HG03159 (cell line): ENCODE measurements around the gene DAB1.
A peak's percentile ranks its signal among the peaks of the same experiment; 100 is the strongest.

Experiments used
- ATAC-seq: cut with Tn5 transposase; IDR thresholded peaks from one replicate; pipeline ENCODE4 v1.9.1; 2021; ENCODE audit warnings: mild to moderate bottlenecking, moderate library complexity; ENCODE audit not compliant: unreplicated experiment

DAB1 gene

GRCh38 chr1:57321776-57322175, 102.1 kb downstream of the DAB1 start:
- no peak for ATAC-seq

- no peak for ATAC-seq
Measured at GRCh38 chr1:57319791-57320190, 104.1 kb downstream of the DAB1 start.

DNA sequence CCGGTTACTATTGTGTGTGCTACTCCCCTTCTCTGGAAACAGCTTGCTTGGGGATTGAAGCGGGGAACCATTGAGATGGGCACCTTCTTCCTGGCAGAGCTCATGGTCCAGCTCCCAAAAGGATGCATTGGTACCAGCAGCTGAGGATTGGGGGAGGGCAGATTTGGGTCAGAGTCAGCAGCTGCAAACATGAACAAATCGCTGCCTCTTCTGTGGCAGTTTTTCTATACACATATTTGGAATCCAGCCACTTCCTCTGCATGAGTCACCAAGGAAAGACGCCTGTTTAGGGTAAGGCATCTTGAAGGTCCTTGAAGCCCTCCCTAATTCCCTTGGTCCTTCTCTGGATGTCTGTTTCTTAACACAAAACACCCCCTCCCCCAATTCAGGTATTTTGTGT, 104.7 kb downstream of the DAB1 start:
- no peak for ATAC-seq

DNA sequence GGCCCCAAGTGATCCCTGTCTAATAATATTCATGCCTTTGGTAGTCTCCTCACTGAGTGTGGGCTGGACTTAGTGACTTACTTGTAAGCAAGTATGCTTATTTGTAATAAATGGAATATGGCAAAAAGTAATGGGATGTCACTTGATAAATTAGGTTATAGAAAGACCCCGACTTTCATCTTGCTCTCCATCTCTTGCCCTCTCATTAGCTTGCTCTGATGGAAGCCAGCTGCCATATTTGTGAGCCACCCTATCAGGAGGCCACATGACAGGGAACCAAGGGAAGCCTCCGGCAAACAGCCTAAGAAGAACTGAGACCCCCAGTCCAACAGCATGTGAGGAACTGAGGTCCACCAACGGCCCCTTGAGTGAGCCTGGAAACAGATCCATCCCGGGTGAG, 107.0 kb downstream of the DAB1 start:
- no peak for ATAC-seq

GRCh38 chr1:57316291-57316690, 107.6 kb downstream of the DAB1 start:
- no peak for ATAC-seq

- ATAC-seq, result no peak
Measured at GRCh38 chr1:57312869-57313268, 111.0 kb downstream of the DAB1 start.

DNA sequence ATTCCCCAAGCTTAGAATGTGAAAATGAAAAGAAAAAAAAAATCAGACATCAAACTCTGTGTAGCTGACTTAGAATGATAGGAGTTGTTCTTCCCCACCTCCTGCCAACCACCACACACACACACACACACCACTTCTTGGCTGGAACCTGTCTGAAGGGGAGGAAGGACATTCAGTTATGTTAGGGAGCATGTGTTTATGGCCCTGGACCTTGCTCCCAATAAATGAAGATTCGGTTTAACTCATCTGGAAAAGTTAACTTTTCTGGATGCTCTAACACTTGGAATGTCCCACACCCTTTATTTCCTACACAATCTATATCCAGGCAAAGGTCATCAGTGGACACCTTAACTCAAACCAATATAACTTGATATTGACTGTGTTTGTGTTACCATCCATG, 112.4 kb downstream of the DAB1 start:
- no peak for ATAC-seq

DNA sequence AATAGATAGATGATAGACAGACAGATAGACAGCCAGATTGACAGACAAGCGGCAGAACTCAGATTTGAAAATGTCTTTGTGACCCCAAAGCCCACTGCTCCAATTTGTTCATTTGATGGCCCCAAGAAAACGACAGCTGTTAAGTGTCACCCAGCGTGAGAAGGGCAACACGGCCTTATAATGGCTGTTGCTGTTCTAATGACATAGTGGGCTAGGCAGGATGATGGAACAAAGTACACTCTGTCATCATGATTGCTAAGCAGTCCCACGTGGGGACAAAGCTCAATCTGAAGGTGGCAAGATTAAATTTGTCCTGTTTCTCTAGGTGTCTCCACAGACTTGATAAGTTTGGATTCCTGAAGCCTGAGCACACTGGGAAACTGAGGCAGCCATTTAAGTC, 112.9 kb downstream of the DAB1 start:
- ATAC-seq, result no peak

DNA sequence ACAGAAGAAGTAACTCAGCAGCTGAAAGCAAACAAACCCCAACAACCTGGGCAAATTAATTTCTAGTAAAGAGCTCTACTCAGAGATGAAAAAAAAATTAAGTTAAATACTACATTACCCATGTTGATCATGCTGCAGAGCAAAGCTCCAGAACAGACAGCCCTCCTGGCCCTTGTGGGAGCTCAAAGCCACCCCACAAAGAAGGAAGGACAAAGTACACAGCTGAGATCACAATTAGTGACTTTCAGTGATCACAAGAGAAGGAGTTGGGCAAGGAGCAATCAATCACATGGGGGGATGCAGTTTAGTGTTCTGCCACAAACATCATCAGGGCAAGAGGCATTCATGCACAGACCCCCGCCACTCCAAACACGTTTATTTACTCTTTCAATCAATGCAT, 114.2 kb downstream of the DAB1 start:
- no peak for ATAC-seq

DNA sequence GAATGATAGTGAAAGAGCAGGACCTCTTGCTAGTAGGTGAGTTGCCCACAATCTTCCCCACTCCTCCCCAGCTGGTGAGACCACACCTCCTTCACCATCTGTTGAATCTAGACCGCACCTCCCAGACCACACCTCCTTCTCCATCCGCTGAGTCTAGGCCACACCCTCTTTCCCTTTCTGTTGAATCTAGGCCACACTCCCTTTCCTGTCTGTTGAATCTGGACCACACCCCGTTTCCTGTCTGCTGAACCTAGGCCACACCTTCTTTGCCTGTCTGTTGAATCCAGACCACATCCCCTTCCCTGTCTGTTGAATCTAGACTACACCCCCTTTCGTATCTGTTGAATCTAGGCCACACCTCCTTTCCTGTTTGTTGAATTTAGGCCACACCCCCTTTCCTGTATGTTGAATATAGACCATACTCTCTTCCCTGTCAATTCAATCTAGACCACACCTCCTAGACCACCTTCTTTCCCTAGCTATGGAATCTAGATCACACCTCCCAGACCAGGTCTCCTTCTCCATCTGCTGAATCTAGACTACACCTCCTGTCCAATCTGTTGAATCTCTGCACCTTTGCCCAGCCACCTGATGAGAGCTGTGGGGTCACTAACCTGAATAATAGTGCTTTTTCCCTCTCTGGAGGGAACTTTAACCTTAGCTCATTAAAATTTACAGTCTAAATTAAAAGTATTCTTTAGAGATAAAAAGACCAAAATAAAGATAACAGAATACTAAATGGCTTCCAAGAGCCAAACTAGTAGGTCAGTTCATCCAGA, 116.3 kb downstream of the DAB1 start:
- ATAC-seq, result peak; percentile 85

- ATAC-seq, result no peak
Measured at GRCh38 chr1:57304591-57304990, 119.3 kb downstream of the DAB1 start.

GRCh38 chr1:57302812-57303596, 120.9 kb downstream of the DAB1 start:
- no peak for ATAC-seq

DNA sequence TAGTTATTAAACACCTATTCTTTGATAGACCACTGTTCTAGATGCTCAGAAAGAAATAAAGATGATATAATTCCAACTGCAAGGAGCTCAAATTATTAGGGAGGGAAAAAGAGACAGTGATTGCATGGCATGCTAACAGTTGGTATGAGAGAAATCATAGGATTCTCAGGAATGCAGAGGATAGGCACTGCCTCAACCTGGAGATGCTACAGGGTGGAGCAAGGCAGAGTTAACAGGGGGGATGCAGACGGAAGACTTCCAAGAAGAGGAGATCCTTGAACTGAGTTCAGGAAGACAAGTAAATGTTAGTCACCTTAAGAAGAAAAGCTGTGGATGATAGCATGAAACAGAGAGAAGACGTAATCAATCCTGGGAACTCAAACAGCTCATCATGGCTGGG, 123.7 kb downstream of the DAB1 start:
- no peak for ATAC-seq

DNA sequence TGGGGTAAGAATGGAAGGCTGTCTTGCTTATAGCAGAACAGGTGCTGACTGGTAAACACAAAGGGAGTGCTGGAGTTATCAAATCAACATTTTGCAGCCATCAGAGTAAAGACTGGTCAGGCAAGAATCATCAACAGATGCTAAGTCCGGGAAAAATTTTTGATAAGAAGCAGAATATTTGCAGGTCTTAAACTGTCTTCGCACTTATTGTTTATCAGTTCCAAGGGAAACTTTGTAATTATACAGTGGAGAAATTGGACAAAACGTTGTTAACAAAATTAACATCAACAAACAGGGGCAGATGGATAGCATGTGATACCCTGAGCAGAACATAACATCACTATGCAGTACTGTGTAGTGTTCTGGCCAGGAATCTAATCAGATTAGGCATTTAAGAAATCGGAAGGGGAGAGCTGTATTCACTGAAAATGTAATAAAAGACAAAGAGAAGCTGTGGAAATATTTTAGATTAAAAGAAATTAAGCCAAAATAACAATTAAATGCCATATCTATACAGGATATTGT, 127.1 kb downstream of the DAB1 start:
- ATAC-seq, result no peak

- ATAC-seq, result no peak
Measured at GRCh38 chr1:57295326-57295725, 128.5 kb downstream of the DAB1 start.

- no peak for ATAC-seq
Measured at GRCh38 chr1:57294177-57294576, 129.7 kb downstream of the DAB1 start.

DNA sequence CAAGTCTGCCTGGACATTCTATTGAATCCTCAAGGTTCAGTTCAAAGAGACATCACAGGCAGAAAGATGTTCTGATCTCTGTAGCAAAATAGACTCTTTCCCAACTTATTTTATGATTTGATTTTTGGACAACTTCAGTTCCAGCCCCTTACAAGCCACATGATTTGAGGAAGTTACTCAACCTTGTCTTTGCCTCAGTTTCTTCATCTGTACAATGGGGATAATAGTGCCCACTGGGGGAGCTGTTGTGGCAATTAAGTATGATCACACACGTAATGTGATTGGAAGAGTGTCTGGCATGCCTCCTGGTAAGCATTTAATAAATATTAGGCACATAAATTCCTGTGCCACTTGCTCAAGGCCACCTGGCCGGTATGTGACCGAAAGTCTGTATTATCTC, 130.6 kb downstream of the DAB1 start:
- no peak for ATAC-seq

- ATAC-seq, result no peak
Measured at GRCh38 chr1:57289781-57290180, 134.1 kb downstream of the DAB1 start.

DNA sequence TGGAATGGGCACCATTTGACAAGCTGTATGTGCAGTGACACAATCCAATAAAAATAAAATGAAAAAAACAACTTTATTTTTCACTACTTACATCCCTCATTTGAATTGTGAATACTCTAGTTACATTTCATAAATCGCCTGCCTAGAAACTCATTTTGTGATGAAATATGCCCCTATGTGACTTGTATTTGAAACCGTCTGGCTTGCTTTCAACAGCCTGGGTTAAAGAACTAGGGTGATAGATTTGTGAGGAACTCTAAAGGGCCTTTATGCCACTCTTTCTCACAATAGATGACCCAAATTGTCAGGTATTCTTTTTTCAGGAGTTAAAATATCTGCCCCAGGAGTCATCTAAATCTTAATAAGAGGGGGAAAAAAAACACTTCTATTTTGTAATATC, 137.9 kb downstream of the DAB1 start:
- ATAC-seq, result no peak

GRCh38 chr1:57282411-57282810, 141.4 kb downstream of the DAB1 start:
- ATAC-seq, result no peak

- ATAC-seq, result no peak
Measured at GRCh38 chr1:57281324-57281723, 142.5 kb downstream of the DAB1 start.
